Esophagus squamous epithelium (tissue), 5 donors: Measurements from ENCODE around the gene STAB1. TPM values are rescaled to one million over a fixed set of nuclear protein-coding genes. Genes with fewer than 3 reads are reported as not detected.

ENCODE experiments used
- DNase-seq: peaks from one replicate; lab custom pipeline; 2025; lab: John Stamatoyannopoulos, UW
- H3K27ac ChIP-seq, 4 donors: fragments of 200-600 bp; sonication (generic); one replicate each; pipeline ENCODE4 v1.5.1; 2016 to 2019; ENCODE audit warnings: mild to moderate bottlenecking in 1 of 4
- H3K27me3 ChIP-seq, 4 donors: fragments of 200-600 bp; sonication (generic); 1 replicate in 3 of 4; 2 replicates in 1 of 4; pipeline versions ENCODE4 v1.5.1 to v1.6.0; 2017 to 2021; ENCODE audit warnings: antibody characterized with exemption in 1 of 4
- H3K36me3 ChIP-seq, 3 donors: fragments of 200-600 bp; sonication (generic); one replicate each; pipeline ENCODE4 v1.5.1; 2016 to 2019
- H3K4me1 ChIP-seq, 3 donors: fragments of 200-600 bp; sonication (generic); one replicate each; pipeline ENCODE4 v1.5.1; 2017 to 2019
- H3K4me3 ChIP-seq, 4 donors: fragments of 200-600 bp; sonication (generic); 1 replicate in 3 of 4; 2 replicates in 1 of 4; pipeline ENCODE4 v1.5.1; 2016 to 2019; ENCODE audit warnings: mild to moderate bottlenecking in 2 of 4, moderate library complexity in 1 of 4
- H3K9me3 ChIP-seq, 3 donors: fragments of 200-600 bp; sonication (generic); one replicate each; pipeline ENCODE4 v1.5.1; 2016 to 2019
- POLR2A ChIP-seq, 4 donors: fragments of 450-650 bp; IDR thresholded peaks; one replicate each; pipeline ENCODE4 v1.6.1; 2017; ENCODE audit warnings: antibody characterized with exemption in 4 of 4, mild to moderate bottlenecking in 4 of 4, moderate library complexity in 3 of 4
- WGBS, 2 donors: methylation state at CpG; one replicate each; pipeline ENCODE4 v1.1.5; 2018; 5-methylcytosine and 5-hydroxymethylcytosine counted together
- intact Hi-C: fragments of 100-400 bp; cut with DNase I; formaldehyde crosslinking; loops from one replicate; pipeline ENCODE4 v1.15.0; 2022
- total RNA-seq, 4 donors: library from RNA; depleted of rRNA; stranded (reverse); fragments of >200 nt; gene quantifications; one replicate each; pipeline ENCODE4 v1.1.0, GENCODE V29; 2016
- TF ChIP-seq, protein P1 (sequence below), 6 experiments: fragments of 450-650 bp in 4 of 6; fragments of 200-600 bp in 2 of 6; sonication (generic) in 2 of 6; IDR thresholded peaks; one replicate each; pipeline ENCODE4 v1.5.1; 2016 to 2019; ENCODE audit warnings: antibody characterized with exemption in 6 of 6, mild to moderate bottlenecking in 4 of 6, moderate library complexity in 4 of 6
- donor health status: DM: yes; HTN: yes; CAD: no.

The STAB1 gene
- total RNA-seq, 4 donors from 2014 or later, result 5.6 to 69.4 (median 32.3) TPM

DNA sequence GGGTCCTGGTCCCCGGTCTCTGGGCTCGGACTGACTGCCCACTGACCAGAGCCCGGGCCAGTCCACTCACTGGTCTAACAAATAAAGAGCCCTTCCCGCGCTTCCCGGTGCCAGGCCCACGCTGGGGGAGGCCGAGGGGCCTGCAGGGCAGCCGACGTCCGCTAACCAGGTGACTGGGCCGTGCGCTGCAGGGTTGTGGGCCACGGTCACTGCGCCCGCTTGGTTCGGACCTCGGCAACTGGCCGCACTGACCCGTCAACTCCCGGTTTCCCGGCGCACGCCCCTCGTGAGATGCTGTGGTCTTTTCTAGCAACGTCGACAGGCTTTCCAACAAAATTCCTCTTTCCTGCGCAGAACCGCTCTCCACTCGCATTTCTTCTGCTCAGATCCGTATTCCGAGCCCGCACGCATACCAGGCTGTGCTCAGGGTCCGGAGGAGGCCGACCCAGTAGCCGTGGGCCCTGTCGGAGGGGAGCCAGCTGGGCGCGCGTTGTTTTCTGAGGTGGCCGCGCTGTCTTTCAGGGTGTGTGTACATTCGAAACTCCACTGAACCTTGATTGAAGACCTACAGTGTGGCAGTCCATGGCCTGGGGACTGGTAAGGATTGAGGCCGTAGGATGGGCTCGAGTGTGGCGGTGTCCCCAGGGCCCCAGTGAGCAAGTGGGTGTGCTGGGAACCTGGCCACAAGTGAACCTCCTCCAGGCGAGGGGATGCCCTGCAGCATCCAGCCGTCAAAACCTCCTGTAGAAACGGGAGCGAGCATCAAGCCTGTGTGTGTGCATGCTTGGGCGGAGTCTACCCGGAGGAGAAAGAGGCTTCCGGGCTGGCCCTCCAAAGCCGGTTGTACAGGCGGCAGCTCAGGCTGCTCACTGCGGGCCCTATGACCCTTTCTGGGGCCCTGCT is 39.4 kb downstream of the STAB1 start:
- peak overlapping the region; percentile 77 to 95 (median 92) for H3K27ac ChIP-seq
- 32 to 40% methylated on average over 35 to 39 of the region's 57 CpGs for WGBS, 2 donors
- no peaks in the 10 kb centered on the region for H3K9me3 ChIP-seq
- intact Hi-C loops, result loop anchor here (5.0 to 10.0 kb wide), 2 partner anchors 52 to 150 kb away; partner anchors contain the start of genes GNL3 and PBRM1
- peaks cover 74 to 91% (median 75%) of the 10 kb centered on the region in 3 donors for H3K4me1 ChIP-seq
- DNase-seq, result no peak
- peaks cover 0 to 3% (median 0%) of the 10 kb centered on the region in 3 donors for H3K36me3 ChIP-seq
- H3K4me3 ChIP-seq, result peak overlapping the region; percentile 35 to 88 (median 72)
- TF ChIP-seq, protein P1, sequence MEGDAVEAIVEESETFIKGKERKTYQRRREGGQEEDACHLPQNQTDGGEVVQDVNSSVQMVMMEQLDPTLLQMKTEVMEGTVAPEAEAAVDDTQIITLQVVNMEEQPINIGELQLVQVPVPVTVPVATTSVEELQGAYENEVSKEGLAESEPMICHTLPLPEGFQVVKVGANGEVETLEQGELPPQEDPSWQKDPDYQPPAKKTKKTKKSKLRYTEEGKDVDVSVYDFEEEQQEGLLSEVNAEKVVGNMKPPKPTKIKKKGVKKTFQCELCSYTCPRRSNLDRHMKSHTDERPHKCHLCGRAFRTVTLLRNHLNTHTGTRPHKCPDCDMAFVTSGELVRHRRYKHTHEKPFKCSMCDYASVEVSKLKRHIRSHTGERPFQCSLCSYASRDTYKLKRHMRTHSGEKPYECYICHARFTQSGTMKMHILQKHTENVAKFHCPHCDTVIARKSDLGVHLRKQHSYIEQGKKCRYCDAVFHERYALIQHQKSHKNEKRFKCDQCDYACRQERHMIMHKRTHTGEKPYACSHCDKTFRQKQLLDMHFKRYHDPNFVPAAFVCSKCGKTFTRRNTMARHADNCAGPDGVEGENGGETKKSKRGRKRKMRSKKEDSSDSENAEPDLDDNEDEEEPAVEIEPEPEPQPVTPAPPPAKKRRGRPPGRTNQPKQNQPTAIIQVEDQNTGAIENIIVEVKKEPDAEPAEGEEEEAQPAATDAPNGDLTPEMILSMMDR (IDR thresholded peaks at IDR 0.05), result no peak
- TF ChIP-seq POLR2A (IDR thresholded peaks at IDR 0.05), result peak in 1 of 4 donors; percentile 23
- H3K27me3 ChIP-seq, result no peaks in the 10 kb centered on the region

DNA sequence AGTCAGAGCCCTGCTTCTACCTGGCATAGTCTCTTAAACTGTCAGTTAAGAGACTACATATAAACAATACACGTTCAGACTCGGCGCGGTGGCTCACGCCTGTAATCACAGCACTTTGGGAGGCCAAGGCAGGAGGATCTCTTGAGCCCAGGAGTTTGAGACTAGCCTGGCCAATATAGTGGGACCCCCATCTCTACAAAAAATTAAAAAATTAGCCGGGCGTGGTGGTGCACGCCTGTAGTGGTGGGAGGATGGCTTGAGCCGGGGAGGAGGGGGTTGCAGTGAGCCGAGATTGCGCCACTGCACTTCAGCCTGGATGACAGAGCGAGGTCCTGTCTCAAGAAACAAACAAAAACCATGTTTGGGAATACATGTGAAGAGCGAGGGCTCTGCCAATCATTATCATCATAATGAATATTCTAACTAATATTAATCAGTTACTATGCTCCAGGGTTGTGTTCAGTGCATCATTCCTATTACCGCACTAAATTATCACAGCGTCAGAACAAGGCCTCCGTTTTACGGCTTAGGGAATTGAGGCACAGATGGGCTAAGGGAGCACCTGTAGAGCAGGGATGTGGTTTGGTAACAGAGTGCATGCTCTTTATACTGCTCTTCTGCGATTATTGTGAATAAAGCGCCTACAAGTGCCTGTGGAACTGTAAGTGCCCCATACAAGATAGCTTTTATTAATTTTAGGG is 40.4 kb downstream of the STAB1 start:
- no peak for DNase-seq
- TF ChIP-seq POLR2A (IDR thresholded peaks at IDR 0.05), result no peak
- TF ChIP-seq, protein P1 (IDR thresholded peaks at IDR 0.05), result no peak
- H3K36me3 ChIP-seq, result peaks cover 0 to 14% (median 0%) of the 10 kb centered on the region in 3 donors
- H3K4me3 ChIP-seq, result peak overlapping the region in 3 of 4 donors; percentile 78 to 87 (median 82)
- WGBS, 2 donors, result 80 to 84% methylated on average over 19 of the region's 19 CpGs
- no peaks in the 10 kb centered on the region for H3K27me3 ChIP-seq
- peak overlapping the region; percentile 77 to 95 (median 92) for H3K27ac ChIP-seq
- H3K4me1 ChIP-seq, result peaks cover 66 to 87% (median 74%) of the 10 kb centered on the region in 3 donors
- intact Hi-C loops, result loop anchor here (10.0 kb wide), 1 partner anchor 149 kb away; the partner anchor contains the start of genes GNL3 and PBRM1
- no peaks in the 10 kb centered on the region for H3K9me3 ChIP-seq

DNA sequence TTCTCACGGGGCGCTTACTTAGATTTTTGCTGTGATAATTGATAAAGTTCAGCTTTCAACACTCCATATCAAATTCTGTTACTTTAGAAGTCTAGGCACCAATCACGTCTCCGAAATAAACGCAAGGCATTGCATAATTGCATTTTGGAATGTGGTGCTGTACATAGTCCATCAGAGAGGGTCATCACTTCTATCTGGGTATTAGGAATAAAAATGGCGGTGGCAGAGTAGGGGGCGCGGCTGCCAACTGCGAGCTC is 40.9 kb downstream of the STAB1 start:
- Histone ChIP-seq H3K36me3 (peaks cover 0 to 18% (median 0%) of the 10 kb centered on the region in 3 donors), H3K9me3 (no peaks in the 10 kb centered on the region), H3K4me1 (peaks cover 61 to 82% (median 69%) of the 10 kb centered on the region in 3 donors), H3K27me3 (no peaks in the 10 kb centered on the region), H3K4me3 (peak overlapping the region in 3 of 4 donors; percentile 78 to 87 (median 82)), H3K27ac (peak overlapping the region in 3 of 4 donors; percentile 92 to 95 (median 92))
- intact Hi-C loops, result loop anchor here (10.0 kb wide), 1 partner anchor 149 kb away; the partner anchor contains the start of genes GNL3 and PBRM1
- WGBS, 2 donors, result 10 to 11% methylated on average over 6 to 9 of the region's 9 CpGs
- no peak for TF ChIP-seq POLR2A (IDR thresholded peaks at IDR 0.05)
- TF ChIP-seq, protein P1 (IDR thresholded peaks at IDR 0.05), result no peak
- no peak for DNase-seq

DNA sequence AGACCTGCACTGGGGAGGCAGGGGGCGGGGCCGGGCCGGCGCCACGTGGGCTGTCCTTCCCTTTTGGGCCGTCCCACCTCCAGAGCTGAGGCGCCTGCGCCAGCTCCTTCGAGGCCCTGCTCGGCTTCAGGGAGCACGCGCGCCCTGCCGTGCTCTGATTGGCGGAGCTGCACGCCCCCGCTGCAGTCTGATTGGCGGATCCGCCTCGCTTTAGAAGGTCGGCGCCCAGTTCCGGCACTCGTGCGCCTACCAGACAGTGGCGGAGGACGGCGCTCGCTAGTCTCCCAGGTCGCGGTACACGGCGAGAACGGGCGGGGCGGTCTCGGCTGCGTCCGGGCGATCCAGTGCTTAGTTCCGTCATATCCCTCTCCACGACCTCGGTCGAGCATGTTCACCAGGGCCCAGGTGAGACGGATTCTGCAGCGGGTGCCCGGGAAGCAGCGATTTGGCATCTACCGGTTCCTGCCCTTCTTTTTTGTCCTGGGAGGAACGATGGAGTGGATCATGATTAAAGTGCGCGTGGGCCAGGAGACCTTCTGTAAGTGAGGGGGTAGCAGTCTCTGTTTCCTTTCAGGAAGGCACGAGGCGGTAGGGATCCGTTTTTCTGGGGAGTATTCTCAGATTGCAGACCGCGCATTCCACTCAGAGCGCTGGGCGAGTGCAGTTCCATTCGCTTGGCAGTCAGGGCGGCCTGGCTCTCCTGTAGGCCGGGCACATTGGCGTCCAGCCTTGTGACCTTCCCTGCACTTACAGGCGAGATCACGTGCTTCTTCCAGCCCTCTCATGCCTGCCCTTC is 41.4 kb downstream of the STAB1 start, which contains the start of gene UQCC5:
TSS of gene UQCC5 (plus strand) at position 237 of the 796 bp plus-strand sequence. CDS start at position 388, 151 bp downstream.
- WGBS, 2 donors, result 0 to 1% methylated on average over 1 to 20 of the region's 65 CpGs
- H3K27me3 ChIP-seq, result no peaks in the 10 kb centered on the region
- peak within 1 kb of the TSS; percentile 86 to 95 (median 92) for H3K27ac ChIP-seq
- H3K36me3 ChIP-seq, result peaks cover 0 to 24% (median 0%) of the 10 kb centered on the region in 3 donors
- peaks cover 56 to 77% (median 64%) of the 10 kb centered on the region in 3 donors for H3K4me1 ChIP-seq
- H3K9me3 ChIP-seq, result no peaks in the 10 kb centered on the region
- TF ChIP-seq POLR2A (IDR thresholded peaks at IDR 0.05), result peak in 3 of 4 donors; percentile 98
- TF ChIP-seq, protein P1 (IDR thresholded peaks at IDR 0.05), result peak in 1 of 6 experiments; percentile 33
- peak; percentile 81 for DNase-seq
- peak within 1 kb of the TSS; percentile 62 to 87 (median 80) for H3K4me3 ChIP-seq
- intact Hi-C loops, result loop anchor here (10.0 kb wide), 1 partner anchor 148 kb away; the partner anchor contains the start of genes GNL3 and PBRM1
